Heart left ventricle (tissue), 13 donors: ENCODE results near the gene PLB1.

Experiments
- POLR2A ChIP-seq, 2 donors: fragments of 450-650 bp; IDR thresholded peaks; one replicate each; pipeline ENCODE4 v1.6.1; 2017; ENCODE audit warnings: antibody characterized with exemption in 2 of 2, mild to moderate bottlenecking in 2 of 2, moderate library complexity in 2 of 2
- TF ChIP-seq, protein P1 (sequence below), 12 donors: fragments of 200-600 bp; sonication (generic) in 4 of 12; IDR thresholded peaks; one replicate each; pipeline versions ENCODE4 v1.5.0 to v1.8.0; 2018 to 2022; ENCODE audit warnings: antibody characterized with exemption in 12 of 12, mild to moderate bottlenecking in 5 of 12
- donor health status: ischemic (EF 13 %, LVEDD 7.1; RV severe dilation, severe dysfunction).
- donor health status: DM: no; HTN: yes; CAD: no.
- donor health status: DM: no; HTN: no; CAD: no.
- donor health status: ischemic (EF 25% LVEDD 6.9; RV normal size, moderate dysfunction).
- donor health status: ischemic (EF 25% LVEDD 5.7; RV mildly dilated, moderate dysfunction).
- donor health status: ischemic (EF 35%, LVEDD 5.7; RV mildly dilated, moderate dysfunction).
- donor health status: nonischemic (EF 11% LVEDD 7.7; RV severe dilation, severe dysfunction).
- donor health status: DM: yes; HTN: yes; CAD: no.
- donor health status: PGD.
- donor health status: ischemic (EF 29% LVEDD 5.4; RV normal size, mild dysfunction).
- donor health status: nonischemic (EF 23%, LVEDD 6.1; RV moderate dilation, normal function).

DNA sequence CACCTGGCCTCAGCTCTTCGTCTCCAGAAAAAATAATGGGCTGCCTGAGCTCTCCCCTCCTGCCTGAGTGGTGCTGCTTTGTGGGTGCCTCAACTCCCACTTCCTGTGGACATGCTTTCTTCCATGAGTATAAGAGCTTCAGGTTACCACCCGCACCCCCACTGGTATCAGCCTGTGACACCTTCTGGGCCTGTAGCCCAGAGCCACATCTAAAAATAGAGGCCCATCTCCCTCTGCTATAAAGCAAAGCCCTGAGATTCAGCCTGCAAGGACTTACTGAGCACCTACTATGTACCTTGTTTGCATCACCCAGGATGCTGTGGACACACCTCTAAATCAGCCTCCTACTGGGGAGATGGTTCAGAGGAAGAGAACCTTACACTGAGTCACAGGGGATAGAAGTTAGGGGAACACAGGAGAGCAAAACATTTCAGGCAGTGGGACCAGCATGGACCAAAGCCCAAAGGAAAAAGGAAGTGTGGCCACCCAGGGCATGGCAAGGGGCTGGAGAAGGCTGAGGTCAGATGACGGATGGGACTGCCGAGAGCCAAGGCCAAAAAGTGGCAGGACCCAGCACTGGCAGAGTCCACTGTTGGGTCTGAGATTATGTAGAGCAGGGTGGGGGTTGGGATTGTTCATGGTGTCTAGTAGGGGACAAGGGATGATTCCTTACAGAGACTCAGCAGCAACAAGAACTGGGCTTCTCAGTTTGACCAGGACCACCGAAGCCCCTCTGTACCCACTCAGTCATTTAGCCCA lies 132.0 kb downstream of the PLB1 start:
- TF ChIP-seq, protein P1, sequence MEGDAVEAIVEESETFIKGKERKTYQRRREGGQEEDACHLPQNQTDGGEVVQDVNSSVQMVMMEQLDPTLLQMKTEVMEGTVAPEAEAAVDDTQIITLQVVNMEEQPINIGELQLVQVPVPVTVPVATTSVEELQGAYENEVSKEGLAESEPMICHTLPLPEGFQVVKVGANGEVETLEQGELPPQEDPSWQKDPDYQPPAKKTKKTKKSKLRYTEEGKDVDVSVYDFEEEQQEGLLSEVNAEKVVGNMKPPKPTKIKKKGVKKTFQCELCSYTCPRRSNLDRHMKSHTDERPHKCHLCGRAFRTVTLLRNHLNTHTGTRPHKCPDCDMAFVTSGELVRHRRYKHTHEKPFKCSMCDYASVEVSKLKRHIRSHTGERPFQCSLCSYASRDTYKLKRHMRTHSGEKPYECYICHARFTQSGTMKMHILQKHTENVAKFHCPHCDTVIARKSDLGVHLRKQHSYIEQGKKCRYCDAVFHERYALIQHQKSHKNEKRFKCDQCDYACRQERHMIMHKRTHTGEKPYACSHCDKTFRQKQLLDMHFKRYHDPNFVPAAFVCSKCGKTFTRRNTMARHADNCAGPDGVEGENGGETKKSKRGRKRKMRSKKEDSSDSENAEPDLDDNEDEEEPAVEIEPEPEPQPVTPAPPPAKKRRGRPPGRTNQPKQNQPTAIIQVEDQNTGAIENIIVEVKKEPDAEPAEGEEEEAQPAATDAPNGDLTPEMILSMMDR (IDR thresholded peaks at IDR 0.05) = no peak
- peak in 1 of 2 donors; percentile 8 for TF ChIP-seq POLR2A (IDR thresholded peaks at IDR 0.05)
